HG02885 (cell line): ENCODE results near the gene ADAMTS16.

Experiments used
- ATAC-seq: cut with Tn5 transposase; IDR thresholded peaks from one replicate; pipeline ENCODE4 v1.9.1; 2021; ENCODE audit warnings: mild to moderate bottlenecking; ENCODE audit not compliant: unreplicated experiment, poor library complexity

Gene ADAMTS16

GRCh38 chr5:5303242-5303641 lies 163.1 kb downstream of the ADAMTS16 start:
- no peak for ATAC-seq

DNA sequence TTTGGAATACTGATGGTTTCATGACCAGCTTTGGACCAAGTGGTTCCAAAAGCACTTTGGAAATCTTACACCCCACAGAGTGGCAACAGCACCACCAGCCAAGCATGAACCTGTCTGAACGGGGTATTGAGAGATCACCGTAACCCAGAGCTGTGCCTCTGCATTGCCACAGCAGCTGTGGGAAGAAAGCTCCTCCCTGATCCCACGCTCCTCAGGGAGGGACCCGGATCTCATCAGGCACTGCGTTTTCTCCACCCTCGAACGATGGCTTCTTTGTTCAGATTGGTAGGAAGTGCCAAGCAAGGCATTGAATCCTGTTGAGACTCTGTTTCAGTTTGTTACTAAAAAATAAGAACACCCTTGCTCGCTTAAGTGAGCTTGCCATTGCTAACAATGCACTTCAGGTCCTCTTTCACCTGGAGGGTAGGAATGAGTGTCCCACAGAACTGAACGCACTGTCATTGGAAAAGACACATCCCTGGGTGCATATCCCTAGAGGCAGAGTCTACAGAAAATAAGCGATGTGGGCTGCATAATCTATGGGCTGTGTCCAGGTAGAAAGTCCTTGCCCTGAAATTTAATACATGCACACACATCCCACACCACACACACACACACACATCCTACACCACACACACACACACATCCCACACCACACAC lies 164.4 kb downstream of the ADAMTS16 start:
- ATAC-seq: no peak

DNA sequence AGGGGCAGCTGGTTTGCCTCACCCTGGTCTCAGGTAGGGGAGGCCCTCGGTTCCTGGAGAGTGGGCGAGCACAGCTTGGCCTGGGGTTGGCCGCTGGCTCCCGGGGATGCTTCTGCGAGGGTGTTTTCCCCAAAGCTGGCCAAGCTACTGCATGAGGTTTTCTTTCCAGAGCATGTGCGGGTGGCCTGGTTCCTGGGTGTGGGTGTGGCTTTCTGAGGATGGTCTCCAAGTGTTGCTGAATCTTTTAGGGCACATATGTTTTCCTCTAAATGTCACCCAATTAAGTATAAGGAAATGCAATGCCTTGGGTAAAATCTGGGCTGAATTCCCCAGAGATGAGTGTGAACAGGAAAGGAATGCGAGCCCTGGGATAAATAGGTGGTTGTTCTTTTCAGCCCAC lies 166.6 kb downstream of the ADAMTS16 start:
- no peak for ATAC-seq

- no peak for ATAC-seq
Observed at GRCh38 chr5:5308319-5308718, 168.2 kb downstream of the ADAMTS16 start.

DNA sequence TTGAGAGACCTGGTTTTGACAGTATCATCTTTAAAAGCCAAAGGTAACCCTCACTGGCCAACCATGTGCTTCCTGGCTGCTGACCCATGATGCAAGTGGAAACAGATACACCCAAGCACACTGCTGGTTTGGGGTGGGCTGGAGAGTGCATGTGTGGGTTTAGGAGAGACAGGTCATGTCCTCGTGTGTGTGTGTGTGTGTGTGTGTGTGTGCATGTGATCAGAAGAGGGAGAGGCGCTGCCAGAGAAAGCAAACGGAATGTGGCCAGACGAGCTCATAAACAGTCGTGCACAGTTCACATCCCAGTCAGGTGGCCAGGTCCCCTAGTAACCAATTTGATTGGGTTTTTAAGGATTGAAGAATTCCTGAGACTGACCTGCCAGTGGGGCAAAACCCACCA lies 169.5 kb downstream of the ADAMTS16 start:
- no peak for ATAC-seq

DNA sequence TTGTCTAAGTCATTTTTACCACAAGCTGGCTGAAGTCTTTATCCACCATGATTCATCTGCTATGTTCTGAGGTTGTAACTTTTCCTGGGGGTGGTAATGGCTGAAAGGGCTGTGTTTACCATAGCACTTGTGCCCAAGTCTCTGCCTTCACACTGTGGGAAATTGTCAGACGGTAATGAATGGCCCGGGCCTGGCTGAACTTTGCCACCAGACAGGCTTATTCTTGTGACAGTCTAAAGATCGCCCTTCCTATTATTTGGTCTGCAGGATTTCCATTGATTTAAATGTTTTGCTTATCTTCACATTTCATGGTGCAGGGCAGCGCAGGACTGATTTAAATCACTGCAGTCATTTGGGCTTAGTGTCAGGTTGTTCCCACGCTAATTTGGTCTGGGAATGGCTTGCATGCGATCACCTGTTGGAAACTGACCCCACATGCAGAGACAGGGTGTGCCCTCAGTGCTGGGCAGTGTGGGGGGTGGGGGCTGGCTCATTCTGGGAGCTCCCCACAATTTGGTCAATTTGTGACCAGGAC lies 173.0 kb downstream of the ADAMTS16 start:
- ATAC-seq: no peak

GRCh38 chr5:5314166-5314565 lies 174.0 kb downstream of the ADAMTS16 start:
- no peak for ATAC-seq

GRCh38 chr5:5314626-5315025 lies 174.5 kb downstream of the ADAMTS16 start:
- ATAC-seq: no peak

DNA sequence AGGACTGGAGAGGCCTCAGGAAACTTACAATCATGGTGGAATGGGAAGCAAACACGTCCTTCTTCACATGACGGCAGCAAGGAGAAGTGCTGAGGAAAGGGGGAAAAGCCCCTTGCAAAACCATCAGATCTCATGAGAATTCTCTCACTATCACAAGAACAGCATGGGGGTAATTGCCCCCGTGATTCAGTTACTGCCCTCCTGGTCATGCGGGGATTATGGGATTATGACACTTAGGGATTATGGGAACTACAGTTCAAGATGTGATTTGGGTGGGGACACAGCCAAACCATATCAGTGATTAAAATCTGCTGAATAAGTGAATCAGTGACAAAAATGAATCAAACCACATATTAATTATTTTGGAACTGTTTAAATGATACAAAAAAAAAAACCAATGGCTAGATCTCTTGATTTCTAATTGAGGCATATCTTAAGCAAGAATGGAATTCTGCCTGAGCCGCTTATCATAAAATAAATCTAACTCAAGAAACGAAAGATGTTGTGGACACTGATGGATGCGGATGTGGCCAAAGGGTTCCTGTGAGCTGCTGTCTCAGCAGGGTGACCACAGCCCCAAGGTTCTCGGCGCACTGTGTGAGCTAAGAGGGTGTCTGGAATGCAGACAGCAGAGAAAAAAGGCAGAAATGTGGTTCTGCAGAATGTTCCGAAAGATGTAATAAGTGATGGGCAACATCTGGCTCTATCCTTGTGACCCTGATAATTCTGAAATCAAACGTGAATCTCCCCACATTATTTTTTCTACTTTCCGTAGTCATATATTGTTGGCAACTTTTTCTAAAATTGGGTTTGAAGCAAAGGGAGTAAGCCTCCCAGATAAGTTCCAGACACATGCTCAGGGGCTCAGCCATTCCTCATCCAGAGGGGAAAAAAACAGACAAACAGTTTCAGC lies 175.2 kb downstream of the ADAMTS16 start:
- no peak for ATAC-seq

- ATAC-seq: no peak
Observed at GRCh38 chr5:5316334-5316733, 176.2 kb downstream of the ADAMTS16 start.

DNA sequence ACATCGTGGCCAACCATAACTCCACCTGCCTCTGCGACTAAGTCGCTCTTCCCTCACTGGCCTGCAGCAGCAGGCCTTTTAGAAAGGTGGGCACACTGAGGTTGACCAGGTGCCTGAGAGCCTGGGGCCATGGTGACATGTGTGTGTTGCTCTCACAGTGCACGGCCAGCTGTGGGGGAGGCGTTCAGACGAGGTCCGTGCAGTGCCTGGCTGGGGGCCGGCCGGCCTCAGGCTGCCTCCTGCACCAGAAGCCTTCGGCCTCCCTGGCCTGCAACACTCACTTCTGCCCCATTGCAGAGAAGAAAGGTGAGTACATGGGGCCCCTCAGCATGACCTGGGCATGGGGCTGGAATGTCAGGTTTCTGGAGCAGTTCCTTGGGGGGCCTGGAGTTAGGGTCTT lies 177.8 kb downstream of the ADAMTS16 start:
- no peak for ATAC-seq

GRCh38 chr5:5318426-5319190 lies 178.5 kb downstream of the ADAMTS16 start:
- no peak for ATAC-seq

GRCh38 chr5:5320062-5320805 lies 180.1 kb downstream of the ADAMTS16 start:
- ATAC-seq: no peak

DNA sequence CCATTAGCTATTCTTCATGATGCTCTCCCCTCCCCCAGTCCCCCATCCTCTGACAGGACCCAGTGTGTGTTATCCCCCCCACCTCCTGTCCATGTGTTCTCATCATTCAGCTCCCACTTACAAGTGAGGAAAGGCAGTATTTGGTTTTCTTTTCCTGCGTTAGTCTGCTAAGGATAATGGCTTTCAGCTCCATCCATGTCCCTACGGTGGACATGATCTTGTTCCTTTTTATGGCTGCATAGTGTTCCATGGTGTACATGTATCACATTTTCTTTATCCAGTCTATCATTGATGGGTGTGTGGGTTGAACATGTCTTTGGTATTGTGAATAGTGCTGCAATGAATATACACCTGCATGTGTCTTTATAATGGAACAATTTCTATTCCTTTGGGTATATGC lies 181.0 kb downstream of the ADAMTS16 start:
- no peak for ATAC-seq

- no peak for ATAC-seq
Observed at GRCh38 chr5:5323551-5323950, 183.4 kb downstream of the ADAMTS16 start.

- no peak for ATAC-seq
Observed at GRCh38 chr5:5326115-5326758, 186.1 kb downstream of the ADAMTS16 start.

DNA sequence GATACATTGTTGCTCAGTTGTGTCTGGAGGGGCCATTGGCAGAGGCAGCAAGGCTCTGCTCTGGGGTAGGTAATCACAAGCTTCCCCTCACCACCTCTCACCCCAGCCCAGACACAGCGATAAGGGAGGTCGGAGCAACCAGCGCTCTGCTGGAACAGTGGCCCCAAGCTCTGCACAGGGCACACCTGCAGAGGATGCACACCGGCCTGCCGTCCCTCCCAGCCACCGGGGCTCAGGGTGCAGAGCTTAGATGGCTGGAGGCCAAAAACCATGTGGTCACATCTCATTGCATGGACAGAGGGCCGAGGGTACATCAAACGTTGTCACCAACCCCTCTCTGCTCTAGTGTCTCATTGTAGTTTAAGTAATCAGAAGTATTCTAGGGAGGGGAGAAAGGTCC lies 187.0 kb downstream of the ADAMTS16 start:
- no peak for ATAC-seq

DNA sequence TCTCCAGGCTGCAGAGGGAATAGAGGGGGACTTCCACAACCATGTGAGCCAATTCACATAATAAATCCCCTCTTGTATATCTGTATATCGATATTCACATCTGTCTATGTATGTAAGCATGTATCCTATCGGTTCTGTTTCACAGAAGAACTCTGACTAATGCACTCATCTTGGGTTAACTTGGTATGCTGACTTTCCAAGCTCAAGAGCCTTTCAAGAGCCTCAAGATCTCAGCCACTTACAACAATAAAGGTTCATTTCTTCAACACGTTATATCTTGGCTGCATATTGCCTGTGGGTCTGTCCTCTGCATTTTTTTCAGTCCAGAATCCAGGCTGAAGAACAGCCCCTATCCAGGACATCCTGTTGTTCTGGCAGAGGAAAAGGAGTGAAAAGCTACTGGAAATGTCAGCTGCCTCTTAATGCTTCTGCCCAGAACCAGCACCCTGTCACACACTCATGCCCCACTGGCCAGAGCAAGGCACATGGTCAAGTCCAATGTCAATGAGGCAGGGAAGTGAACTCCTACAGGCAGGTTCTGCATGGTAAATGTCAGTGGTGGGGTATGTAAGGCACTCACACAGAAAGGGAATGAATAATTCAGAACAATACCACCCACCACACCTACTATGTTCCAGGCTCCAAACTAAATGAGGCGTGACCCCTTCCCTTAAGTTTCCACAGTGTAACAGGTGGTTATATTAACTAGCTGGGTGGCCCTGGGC lies 190.8 kb downstream of the ADAMTS16 start:
- ATAC-seq: no peak

DNA sequence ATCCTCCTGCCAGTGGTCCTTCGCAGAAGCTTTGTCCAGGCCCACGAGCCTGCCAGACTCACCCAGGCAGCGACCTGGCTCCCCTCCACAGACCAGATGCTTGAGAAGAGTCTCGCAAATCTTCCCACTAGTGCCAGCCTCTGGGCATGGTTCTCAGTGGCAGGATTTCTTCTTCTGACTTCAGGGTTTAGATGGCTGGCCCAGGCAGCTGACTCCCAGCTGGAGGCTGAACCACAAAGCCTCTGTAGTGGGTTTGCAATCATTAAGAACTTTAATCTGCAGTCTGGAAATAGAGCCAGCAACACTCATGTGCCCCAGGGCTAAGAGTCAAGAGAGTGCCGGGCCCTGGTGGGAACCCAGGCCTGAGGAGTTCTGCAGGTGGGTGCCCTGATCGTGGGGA lies 191.7 kb downstream of the ADAMTS16 start:
- ATAC-seq: no peak
